ENCODE data around the gene CACNA1B. TPM values are rescaled to one million over a fixed set of nuclear protein-coding genes. Genes with fewer than 3 reads are reported as not detected.

Gene CACNA1B
- total and polyA plus RNA-seq, 2 of the 4 experiments (the other 2 are of a cell fraction), result 0.02 TPM; not detected in 1

DNA sequence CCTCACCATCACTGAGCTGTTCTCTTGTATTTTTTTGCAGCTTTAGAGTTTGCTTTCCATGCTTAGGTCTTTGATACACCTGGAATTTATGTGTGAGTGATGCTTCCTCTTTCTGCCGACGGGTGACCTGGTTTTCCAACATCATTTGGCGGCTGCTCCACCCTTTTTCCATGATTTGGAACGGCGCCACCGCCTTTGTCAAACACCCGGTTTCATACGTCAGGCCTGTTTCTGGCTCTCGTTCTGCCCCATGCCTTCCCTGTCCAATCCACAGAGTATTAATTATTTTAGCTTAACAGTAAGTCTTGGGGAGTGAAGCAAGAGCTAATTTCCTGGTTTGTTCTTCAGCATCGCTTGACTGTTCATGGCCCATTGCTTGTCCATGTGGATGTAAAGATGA lies 30.2 kb downstream of the CACNA1B start:
- H3K23ac ChIP-seq (ENCODE audit: low read depth, low read length), result no peak overlapping the region
- no peaks in the 10 kb centered on the region for H3K27me3 ChIP-seq (ENCODE audit: control insufficient read depth, insufficient read depth, low read length)
- TF ChIP-seq RAD21 (IDR thresholded peaks at IDR 0.05; ENCODE audit: low read length), result no peak
- TF ChIP-seq, protein P1, sequence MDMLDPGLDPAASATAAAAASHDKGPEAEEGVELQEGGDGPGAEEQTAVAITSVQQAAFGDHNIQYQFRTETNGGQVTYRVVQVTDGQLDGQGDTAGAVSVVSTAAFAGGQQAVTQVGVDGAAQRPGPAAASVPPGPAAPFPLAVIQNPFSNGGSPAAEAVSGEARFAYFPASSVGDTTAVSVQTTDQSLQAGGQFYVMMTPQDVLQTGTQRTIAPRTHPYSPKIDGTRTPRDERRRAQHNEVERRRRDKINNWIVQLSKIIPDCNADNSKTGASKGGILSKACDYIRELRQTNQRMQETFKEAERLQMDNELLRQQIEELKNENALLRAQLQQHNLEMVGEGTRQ (IDR thresholded peaks at IDR 0.05; ENCODE audit: low read depth, low read length), result no peak
- TF ChIP-seq BHLHE40 (IDR thresholded peaks at IDR 0.05; ENCODE audit: low read depth, low read length), result no peak
- no peak for TF ChIP-seq RCOR1 (IDR thresholded peaks at IDR 0.05; ENCODE audit: insufficient replicate concordance, low read length)
- TF ChIP-seq FOS (IDR thresholded peaks at IDR 0.05; ENCODE audit: low read depth, low read length), result no peak
- TF ChIP-seq, protein P2, sequence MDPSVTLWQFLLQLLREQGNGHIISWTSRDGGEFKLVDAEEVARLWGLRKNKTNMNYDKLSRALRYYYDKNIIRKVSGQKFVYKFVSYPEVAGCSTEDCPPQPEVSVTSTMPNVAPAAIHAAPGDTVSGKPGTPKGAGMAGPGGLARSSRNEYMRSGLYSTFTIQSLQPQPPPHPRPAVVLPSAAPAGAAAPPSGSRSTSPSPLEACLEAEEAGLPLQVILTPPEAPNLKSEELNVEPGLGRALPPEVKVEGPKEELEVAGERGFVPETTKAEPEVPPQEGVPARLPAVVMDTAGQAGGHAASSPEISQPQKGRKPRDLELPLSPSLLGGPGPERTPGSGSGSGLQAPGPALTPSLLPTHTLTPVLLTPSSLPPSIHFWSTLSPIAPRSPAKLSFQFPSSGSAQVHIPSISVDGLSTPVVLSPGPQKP (IDR thresholded peaks at IDR 0.05; ENCODE audit: borderline replicate concordance, low read depth, low read length), result no peak
- no peak for TF ChIP-seq NFE2L2 (IDR thresholded peaks at IDR 0.05; ENCODE audit: low read depth, low read length)
- no peak for TF ChIP-seq CEBPB (IDR thresholded peaks at IDR 0.05; ENCODE audit: low read depth, low read length)
- TF ChIP-seq MAZ (IDR thresholded peaks at IDR 0.05; ENCODE audit: borderline replicate concordance, low read depth, low read length), result no peak
- TF ChIP-seq, protein P3, sequence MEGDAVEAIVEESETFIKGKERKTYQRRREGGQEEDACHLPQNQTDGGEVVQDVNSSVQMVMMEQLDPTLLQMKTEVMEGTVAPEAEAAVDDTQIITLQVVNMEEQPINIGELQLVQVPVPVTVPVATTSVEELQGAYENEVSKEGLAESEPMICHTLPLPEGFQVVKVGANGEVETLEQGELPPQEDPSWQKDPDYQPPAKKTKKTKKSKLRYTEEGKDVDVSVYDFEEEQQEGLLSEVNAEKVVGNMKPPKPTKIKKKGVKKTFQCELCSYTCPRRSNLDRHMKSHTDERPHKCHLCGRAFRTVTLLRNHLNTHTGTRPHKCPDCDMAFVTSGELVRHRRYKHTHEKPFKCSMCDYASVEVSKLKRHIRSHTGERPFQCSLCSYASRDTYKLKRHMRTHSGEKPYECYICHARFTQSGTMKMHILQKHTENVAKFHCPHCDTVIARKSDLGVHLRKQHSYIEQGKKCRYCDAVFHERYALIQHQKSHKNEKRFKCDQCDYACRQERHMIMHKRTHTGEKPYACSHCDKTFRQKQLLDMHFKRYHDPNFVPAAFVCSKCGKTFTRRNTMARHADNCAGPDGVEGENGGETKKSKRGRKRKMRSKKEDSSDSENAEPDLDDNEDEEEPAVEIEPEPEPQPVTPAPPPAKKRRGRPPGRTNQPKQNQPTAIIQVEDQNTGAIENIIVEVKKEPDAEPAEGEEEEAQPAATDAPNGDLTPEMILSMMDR (conservative IDR thresholded peaks at IDR 0.05; ENCODE audit: low read depth, low read length), result no peak
- H2BK15ac ChIP-seq (ENCODE audit: low read depth, low read length), result no peak overlapping the region
- BruUV-seq (replicated peaks), result no TSS peak
- H3K79me1 ChIP-seq (ENCODE audit: low read depth in 1 of 2, low read length in 2 of 2), result no peaks in the 10 kb centered on the region
- WGBS, 2 experiments (ENCODE audit: extremely low coverage in 2 of 2, insufficient read length in 1 of 2), result no CpG with 5 or more reads among the region's 10 CpGs
- in situ Hi-C loops (cut with MboI; ENCODE audit: low sequenced_read_pairs) (no loop called here), intact Hi-C loops (cut with micrococcal nuclease) (no loop called here), dilution Hi-C loops (cut with HindIII; ENCODE audit: low sequenced_read_pairs, unreplicated experiment) (no loop called here)
- H2AK5ac ChIP-seq (ENCODE audit: low read depth, low read length), result no peak overlapping the region
- no peak overlapping the region for H3K27ac ChIP-seq (ENCODE audit: insufficient read depth, low read length)
- H3K9ac ChIP-seq (ENCODE audit: low read depth, low read length), result no peak overlapping the region
- no peak overlapping the region for H4K5ac ChIP-seq (ENCODE audit: low read depth, low read length)
- H3K56ac ChIP-seq (ENCODE audit: extremely low read depth, insufficient read depth, low read length), result no peak overlapping the region
- no peak overlapping the region for H3K4me3 ChIP-seq (ENCODE audit: insufficient read depth, low read depth, low read length)
- H3K14ac ChIP-seq (replicated peaks; ENCODE audit: low read depth, low read length), result no peak overlapping the region
- H3K18ac ChIP-seq (ENCODE audit: low read depth, low read length), result no peak overlapping the region
- CTCF ChIA-PET, result interaction anchor here (0.6 kb wide), 1 partner anchor 45 kb away, joined by 3 read pairs; no protein-coding TSS in a partner anchor
- peaks cover 16% of the 10 kb centered on the region for H3K9me3 ChIP-seq (ENCODE audit: control insufficient read depth, insufficient read depth, low read length)
- H4K91ac ChIP-seq (ENCODE audit: insufficient read depth, low read depth, low read length), result no peak overlapping the region
- H2BK120ac ChIP-seq (ENCODE audit: low read depth, low read length), result no peak overlapping the region
- no peak overlapping the region for H4K8ac ChIP-seq (ENCODE audit: low read depth in 2 of 2, low read length in 2 of 2)
- no peak overlapping the region for H2BK5ac ChIP-seq (ENCODE audit: low read depth, low read length, poor library complexity, severe bottlenecking)
- ATAC-seq (ENCODE audit: low read depth) (no peak), DNase-seq (no peak)
- H2AK9ac ChIP-seq (replicated peaks; ENCODE audit: low read depth, low read length, poor library complexity), result no peak overlapping the region
- no peaks in the 10 kb centered on the region for H3K9me1 ChIP-seq (ENCODE audit: insufficient read depth, low read length)
- no peaks in the 10 kb centered on the region for H3K4me1 ChIP-seq (ENCODE audit: control insufficient read depth, insufficient read depth, low read length)
- no peak overlapping the region for H2AFZ ChIP-seq (replicated peaks; ENCODE audit: low read length, poor library complexity)
- H3K4me2 ChIP-seq (ENCODE audit: low read depth, low read length), result no peak overlapping the region
- H2BK20ac ChIP-seq (ENCODE audit: low read depth, low read length), result no peak overlapping the region
- H3K36me3 ChIP-seq (ENCODE audit: control insufficient read depth, insufficient read depth, low read length), result no peaks in the 10 kb centered on the region
- no peaks in the 10 kb centered on the region for H4K20me1 ChIP-seq (ENCODE audit: insufficient read depth, low read length)
- no peak overlapping the region for H3K4ac ChIP-seq (ENCODE audit: low read depth, low read length)
- POLR2A ChIA-PET (ENCODE audit: unreplicated experiment), result no interaction called here

All from IMR-90 (cell line).